SIG-M5 treated with dmso at 0.1 percent for 504 hours (cell line): ENCODE measurements around the gene CLIP2.
"Not testable (repeated sequence)": the region's sequence is repeated elsewhere in the genome, so short reads cannot be mapped to it uniquely, and the experiment has no call there.

Source experiments
- DNase-seq: peaks from one replicate; lab custom pipeline; 2025; ENCODE audit not compliant: unreplicated experiment; lab: John Stamatoyannopoulos, UW

The CLIP2 gene

GRCh38 chr7:74401137-74401859, 112.1 kb downstream of the CLIP2 start:
- DNase-seq: peak; percentile 41

GRCh38 chr7:74402668-74403067, 113.5 kb downstream of the CLIP2 start:
- not testable (repeated sequence) for DNase-seq

- no peak for DNase-seq
These were observed 114.5 kb downstream of the CLIP2 start for GRCh38 chr7:74403521-74404387.

GRCh38 chr7:74404388-74404700, 115.1 kb downstream of the CLIP2 start:
- no peak for DNase-seq

GRCh38 chr7:74404741-74405140, 115.5 kb downstream of the CLIP2 start:
- no peak for DNase-seq

- no peak for DNase-seq
These were observed 116.1 kb downstream of the CLIP2 start for GRCh38 chr7:74405191-74405898.

GRCh38 chr7:74405899-74406512, 116.8 kb downstream of the CLIP2 start:
- DNase-seq: no peak

GRCh38 chr7:74407958-74408357, 118.8 kb downstream of the CLIP2 start:
- DNase-seq: no peak

- no peak for DNase-seq
These were observed 120.4 kb downstream of the CLIP2 start for GRCh38 chr7:74409571-74409970.

- DNase-seq: no peak
These were observed 121.6 kb downstream of the CLIP2 start for GRCh38 chr7:74410772-74411171.

- DNase-seq: not testable (repeated sequence)
These were observed 122.4 kb downstream of the CLIP2 start for GRCh38 chr7:74411571-74411970.

- DNase-seq: peak; percentile 14
These were observed 122.8 kb downstream of the CLIP2 start for GRCh38 chr7:74412056-74412455.

- no peak for DNase-seq
These were observed 123.4 kb downstream of the CLIP2 start for GRCh38 chr7:74412603-74413002.

- DNase-seq: not testable (repeated sequence)
These were observed 125.6 kb downstream of the CLIP2 start for GRCh38 chr7:74414595-74415333.

- peak; percentile 49 for DNase-seq
These were observed 128.3 kb downstream of the CLIP2 start for GRCh38 chr7:74417419-74417971.

GRCh38 chr7:74418076-74418475, 128.9 kb downstream of the CLIP2 start:
- DNase-seq: no peak

GRCh38 chr7:74418538-74418937, 129.3 kb downstream of the CLIP2 start:
- no peak for DNase-seq

GRCh38 chr7:74419232-74419631, 130.0 kb downstream of the CLIP2 start:
- not testable (repeated sequence) for DNase-seq

GRCh38 chr7:74420006-74420405, 130.8 kb downstream of the CLIP2 start:
- DNase-seq: no peak

- DNase-seq: no peak
These were observed 135.2 kb downstream of the CLIP2 start for GRCh38 chr7:74424291-74424880.
